Measurements from ENCODE around the gene ABCG5.

DNA sequence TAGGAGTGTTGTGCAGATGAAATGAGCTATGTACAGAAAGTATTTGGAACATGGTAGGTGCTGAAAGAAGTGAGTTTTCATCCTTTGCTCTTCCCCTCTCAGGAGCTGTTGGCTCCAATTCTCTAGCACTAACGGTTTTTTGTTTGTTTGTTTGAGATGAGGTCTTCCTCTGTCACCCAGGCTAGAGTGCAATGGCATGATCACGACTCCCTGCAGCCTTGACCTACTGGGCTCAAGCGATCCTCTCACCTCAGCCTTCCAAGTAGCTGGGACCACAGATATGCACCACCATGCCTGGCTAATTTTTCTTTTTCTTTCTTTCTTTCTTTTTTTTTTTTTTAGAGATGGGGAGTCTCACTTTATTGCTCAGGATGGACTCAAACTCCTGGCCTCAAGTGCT, 12.8 kb downstream of the ABCG5 start:
- TF ChIP-seq, protein P1, sequence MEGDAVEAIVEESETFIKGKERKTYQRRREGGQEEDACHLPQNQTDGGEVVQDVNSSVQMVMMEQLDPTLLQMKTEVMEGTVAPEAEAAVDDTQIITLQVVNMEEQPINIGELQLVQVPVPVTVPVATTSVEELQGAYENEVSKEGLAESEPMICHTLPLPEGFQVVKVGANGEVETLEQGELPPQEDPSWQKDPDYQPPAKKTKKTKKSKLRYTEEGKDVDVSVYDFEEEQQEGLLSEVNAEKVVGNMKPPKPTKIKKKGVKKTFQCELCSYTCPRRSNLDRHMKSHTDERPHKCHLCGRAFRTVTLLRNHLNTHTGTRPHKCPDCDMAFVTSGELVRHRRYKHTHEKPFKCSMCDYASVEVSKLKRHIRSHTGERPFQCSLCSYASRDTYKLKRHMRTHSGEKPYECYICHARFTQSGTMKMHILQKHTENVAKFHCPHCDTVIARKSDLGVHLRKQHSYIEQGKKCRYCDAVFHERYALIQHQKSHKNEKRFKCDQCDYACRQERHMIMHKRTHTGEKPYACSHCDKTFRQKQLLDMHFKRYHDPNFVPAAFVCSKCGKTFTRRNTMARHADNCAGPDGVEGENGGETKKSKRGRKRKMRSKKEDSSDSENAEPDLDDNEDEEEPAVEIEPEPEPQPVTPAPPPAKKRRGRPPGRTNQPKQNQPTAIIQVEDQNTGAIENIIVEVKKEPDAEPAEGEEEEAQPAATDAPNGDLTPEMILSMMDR (IDR thresholded peaks at IDR 0.05), result no peak
- TF ChIP-seq POLR2AphosphoS5 (IDR thresholded peaks at IDR 0.05), result no peak

Data from upper lobe of left lung (tissue), 4 donors.